Lung microvascular endothelial cell (primary cell): ENCODE data around the gene PRDM16. TPM values are rescaled to one million over a fixed set of nuclear protein-coding genes. Genes with fewer than 3 reads are reported as not detected.

ENCODE experiments used
- DNase-seq, 2 donors: peaks; one replicate each; pipeline versions ENCODE4 v3.0.0 to v3.0.0-alpha.2; 2010; ENCODE audit warnings: low read depth in 2 of 2
- total RNA-seq: library from RNA; depleted of rRNA; stranded (reverse); fragments of >200 nt; gene quantifications from 2 replicates; pipeline ENCODE4 v1.2.1, GENCODE V29; 2014

PRDM16 gene
- total RNA-seq, 1 donor from 2014 or later = not detected

- DNase-seq = no peak
Observed at GRCh38 chr1:3204725-3205124, 135.7 kb downstream of the PRDM16 start.

- no peak for DNase-seq
Observed at GRCh38 chr1:3205815-3206214, 136.8 kb downstream of the PRDM16 start.

- DNase-seq = no peak
Observed at GRCh38 chr1:3206696-3207095, 137.7 kb downstream of the PRDM16 start.

GRCh38 chr1:3207217-3207848, 138.3 kb downstream of the PRDM16 start:
- no peak for DNase-seq

- DNase-seq = no peak
Observed at GRCh38 chr1:3208819-3209200, 139.8 kb downstream of the PRDM16 start.

GRCh38 chr1:3209201-3209600, 140.2 kb downstream of the PRDM16 start:
- no peak for DNase-seq

- DNase-seq = no peak
Observed at GRCh38 chr1:3211582-3212375, 142.8 kb downstream of the PRDM16 start.

- no peak for DNase-seq
Observed at GRCh38 chr1:3212453-3213355, 143.7 kb downstream of the PRDM16 start.

GRCh38 chr1:3213730-3214129, 144.7 kb downstream of the PRDM16 start:
- DNase-seq = no peak

- no peak for DNase-seq
Observed at GRCh38 chr1:3215198-3216014, 146.4 kb downstream of the PRDM16 start.

- no peak for DNase-seq
Observed at GRCh38 chr1:3216015-3216391, 147.0 kb downstream of the PRDM16 start.

GRCh38 chr1:3217181-3217641, 148.2 kb downstream of the PRDM16 start:
- no peak for DNase-seq

- DNase-seq = no peak
Observed at GRCh38 chr1:3217979-3218679, 149.1 kb downstream of the PRDM16 start.

GRCh38 chr1:3219005-3219790, 150.2 kb downstream of the PRDM16 start:
- DNase-seq = no peak

GRCh38 chr1:3219791-3220467, 150.9 kb downstream of the PRDM16 start:
- DNase-seq = no peak

GRCh38 chr1:3221112-3222041, 152.4 kb downstream of the PRDM16 start:
- DNase-seq = no peak

- DNase-seq = no peak
Observed at GRCh38 chr1:3222042-3222692, 153.2 kb downstream of the PRDM16 start.

GRCh38 chr1:3225661-3226060, 156.7 kb downstream of the PRDM16 start:
- DNase-seq = no peak
